Subcutaneous preadipocyte (primary cell): ENCODE results near the gene STYXL1. TPM values are rescaled to one million over a fixed set of nuclear protein-coding genes. Genes with fewer than 3 reads are reported as not detected.

ENCODE experiments used
- small RNA-seq: library from RNA; depleted of rRNA; stranded (forward); fragments of <200 nt; gene quantifications from one replicate; pipeline ENCODE3, GENCODE V24; 2012
- total RNA-seq: library from RNA; depleted of rRNA; stranded (reverse); fragments of >200 nt; gene quantifications from 2 replicates; pipeline ENCODE4 v1.2.3, GENCODE V29; 2012

The STYXL1 gene, protein sequence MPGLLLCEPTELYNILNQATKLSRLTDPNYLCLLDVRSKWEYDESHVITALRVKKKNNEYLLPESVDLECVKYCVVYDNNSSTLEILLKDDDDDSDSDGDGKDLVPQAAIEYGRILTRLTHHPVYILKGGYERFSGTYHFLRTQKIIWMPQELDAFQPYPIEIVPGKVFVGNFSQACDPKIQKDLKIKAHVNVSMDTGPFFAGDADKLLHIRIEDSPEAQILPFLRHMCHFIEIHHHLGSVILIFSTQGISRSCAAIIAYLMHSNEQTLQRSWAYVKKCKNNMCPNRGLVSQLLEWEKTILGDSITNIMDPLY
- total RNA-seq = 26.8 and 38.9 TPM in 2 replicates

DNA sequence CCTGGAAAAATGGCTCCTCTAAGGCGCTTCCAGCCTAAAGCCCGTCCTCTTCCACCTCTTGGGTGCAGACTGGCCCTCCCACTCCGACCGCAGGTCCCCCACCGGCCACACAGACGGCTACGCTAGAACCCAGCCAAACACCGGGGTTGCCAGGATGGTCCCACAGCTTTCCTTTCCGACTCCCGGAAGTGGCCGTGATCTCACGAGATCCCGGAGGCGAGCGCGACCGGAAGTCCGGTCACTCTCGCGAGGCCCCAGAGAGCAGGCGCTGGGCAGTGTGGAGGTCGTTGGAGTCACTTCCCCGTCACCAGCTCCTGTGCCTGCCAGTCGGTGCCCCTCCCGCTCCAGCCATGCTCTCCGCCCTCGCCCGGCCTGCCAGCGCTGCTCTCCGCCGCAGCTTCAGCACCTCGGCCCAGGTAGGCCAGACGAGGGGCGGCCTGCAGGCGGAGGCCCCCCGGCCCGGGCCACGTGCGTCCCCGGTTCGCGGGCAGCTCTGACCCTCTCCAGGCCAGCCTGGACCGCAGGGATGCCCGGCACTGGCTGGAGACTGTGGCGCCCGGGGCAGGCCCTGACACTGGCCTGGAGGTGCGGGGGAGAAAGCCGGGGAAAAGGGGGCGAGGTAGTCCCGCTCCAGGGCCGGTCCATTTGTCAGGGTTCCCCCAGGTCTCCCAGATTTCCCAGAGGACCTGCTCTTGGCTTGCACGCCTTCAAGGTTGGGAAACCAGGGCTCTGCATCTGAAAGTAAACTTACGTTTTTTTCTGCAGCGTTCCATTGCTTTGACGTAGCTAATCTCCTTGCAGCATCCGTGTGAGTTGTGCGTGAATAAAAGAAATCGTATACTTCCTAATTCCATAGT, at the start of gene STYXL1, which contains the start of gene MDH2:
TSS of gene STYXL1 (minus strand) at position 190 of the 857 bp plus-strand sequence. CDS start 17,477 bp downstream, outside the sequence.
TSS of gene MDH2 (plus strand) at position 296 of the 857 bp plus-strand sequence. CDS start at position 351, 55 bp downstream.

DNA sequence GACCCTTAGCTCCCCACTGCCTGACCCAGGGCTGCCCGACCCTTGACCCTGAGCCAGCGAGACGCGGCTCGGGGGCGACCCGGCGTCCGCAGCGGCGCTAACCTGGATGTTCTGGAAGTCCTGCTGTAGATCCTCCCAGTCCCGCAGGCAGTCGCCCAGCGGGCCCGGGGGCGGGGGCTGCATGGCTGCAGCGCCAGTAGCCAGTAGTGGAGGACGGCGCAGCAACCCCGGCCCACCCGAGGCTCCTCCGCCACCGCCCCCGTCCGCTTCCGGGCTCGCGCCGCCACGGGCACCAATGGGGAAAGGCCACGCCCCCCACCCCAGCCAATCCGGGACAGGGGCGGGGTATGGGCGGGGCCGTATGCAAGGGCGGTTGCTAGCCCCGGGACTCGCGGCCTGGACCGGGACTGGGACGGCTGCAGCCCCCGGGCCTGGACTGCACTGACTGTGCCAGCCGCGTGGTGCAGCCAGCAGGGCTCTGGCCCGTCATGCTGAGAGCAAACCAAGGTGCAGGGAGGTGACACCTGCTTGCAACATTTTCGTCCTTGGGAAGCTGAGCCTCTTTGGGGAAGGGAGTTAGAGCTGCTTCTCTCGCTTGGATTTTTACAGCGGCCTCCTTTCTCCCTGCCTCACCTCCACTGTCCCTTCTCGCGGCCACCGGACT, 53.3 kb downstream of the STYXL1 start, which contains the start of gene TMEM120A:
TSS of gene TMEM120A (minus strand) at position 208 of the 664 bp plus-strand sequence. CDS start at position 183, 25 bp downstream.

Small RNA genes within 50 kb of the gene (small RNA-seq; reads per million reads assigned to genes)
- gene RNU6-863P = not detected

Other genes with a start within 250 kb of the STYXL1 start
- not detected in 2 replicates for gene CCL24, start 234.2 kb downstream of the STYXL1 start, total RNA-seq
- gene RHBDD2, start 169.0 kb downstream of the STYXL1 start, total RNA-seq = 14.3 and 15.8 TPM in 2 replicates
- gene POR, start 132.8 kb downstream of the STYXL1 start, total RNA-seq = 175 and 190 TPM in 2 replicates
- 26.0 and 41.9 TPM in 2 replicates for gene TMEM120A, start 53.4 kb downstream of the STYXL1 start, total RNA-seq
- gene MDH2, start 106 bp upstream of the STYXL1 start, total RNA-seq = 48.1 and 48.5 TPM in 2 replicates
- gene SRRM3, start 153.9 kb upstream of the STYXL1 start, total RNA-seq = 0.98 and 1.1 TPM in 2 replicates